CD14-positive monocyte (primary cell): ENCODE results near the gene MRPL41. TPM values are rescaled to one million over a fixed set of nuclear protein-coding genes. Genes with fewer than 3 reads are reported as not detected.

Source experiments
- DNase-seq, 3 donors: peaks; one replicate each; pipeline ENCODE4 v3.0.0-alpha.2; 2011 to 2022
- H2AFZ ChIP-seq: 2 replicates; pipeline ENCODE4 v1.6.0; 2012; ENCODE audit warnings: mild to moderate bottlenecking, low read depth, low read length, inconsistent platforms; ENCODE audit not compliant: insufficient read depth, poor library complexity, severe bottlenecking
- H3K27ac ChIP-seq, 2 donors: 1 replicate in 1 of 2; 2 replicates in 1 of 2; pipeline ENCODE4 v1.5.1; 2012 to 2013; ENCODE audit warnings: low read length in 2 of 2, control low read depth in 1 of 2, inconsistent platforms in 1 of 2, low read depth in 1 of 2, mild to moderate bottlenecking in 1 of 2
- H3K27me3 ChIP-seq, 2 donors: one replicate each; pipeline versions ENCODE4 v1.6.0 to v1.6.1; 2011 to 2013; ENCODE audit warnings: low read length in 2 of 2; ENCODE audit not compliant: control insufficient read depth in 2 of 2, insufficient read depth in 2 of 2
- H3K36me3 ChIP-seq, 2 donors: replicated peaks in 1 of 2; 1 replicate in 1 of 2; 2 replicates in 1 of 2; pipeline versions ENCODE4 v1.5.1 to v1.6.1; 2012 to 2013; ENCODE audit warnings: low read length in 2 of 2, control low read depth in 1 of 2, inconsistent platforms in 1 of 2, mild to moderate bottlenecking in 1 of 2; ENCODE audit not compliant: insufficient read depth in 2 of 2, control insufficient read depth in 1 of 2
- H3K4me1 ChIP-seq, 2 donors: 1 replicate in 1 of 2; 2 replicates in 1 of 2; pipeline versions ENCODE4 v1.5.1 to v1.6.1; 2012 to 2013; ENCODE audit warnings: low read length in 2 of 2, control low read depth in 1 of 2, inconsistent platforms in 1 of 2, mild to moderate bottlenecking in 1 of 2, moderate library complexity in 1 of 2; ENCODE audit not compliant: insufficient read depth in 2 of 2, control insufficient read depth in 1 of 2
- H3K4me2 ChIP-seq: replicated peaks from 2 replicates; pipeline ENCODE3; 2012; ENCODE audit warnings: low read length, moderate library complexity, mild to moderate bottlenecking; ENCODE audit not compliant: poor library complexity, severe bottlenecking; ENCODE audit errors: extremely low read depth
- H3K4me3 ChIP-seq, 3 experiments: fragments of 200-600 bp in 1 of 3; sonication (generic) in 1 of 3; replicated peaks in 1 of 3; 1 replicate in 2 of 3; 2 replicates in 1 of 3; pipeline ENCODE4 v1.5.1; 2011 to 2013; ENCODE audit warnings: low read length in 3 of 3, mild to moderate bottlenecking in 3 of 3, control low read depth in 2 of 3, low read depth in 2 of 3, inconsistent platforms in 1 of 3, moderate library complexity in 1 of 3
- H3K79me2 ChIP-seq: 2 replicates; pipeline ENCODE4 v1.6.0; 2012; ENCODE audit warnings: mild to moderate bottlenecking, control low read depth, inconsistent platforms, low read length, moderate library complexity; ENCODE audit not compliant: insufficient read depth
- H3K9ac ChIP-seq: 2 replicates; pipeline ENCODE4 v1.6.0; 2017; ENCODE audit warnings: low read length, mild to moderate bottlenecking; ENCODE audit not compliant: insufficient read depth, poor library complexity, severe bottlenecking
- H3K9me3 ChIP-seq, 2 donors: replicated peaks in 1 of 2; 1 replicate in 1 of 2; 2 replicates in 1 of 2; pipeline versions ENCODE4 v1.5.1 to v1.6.1; 2012 to 2013; ENCODE audit warnings: low read length in 2 of 2, control low read depth in 1 of 2; ENCODE audit not compliant: control insufficient read depth in 1 of 2, insufficient read depth in 1 of 2
- H4K20me1 ChIP-seq: 2 replicates; pipeline ENCODE4 v1.6.0; 2012; ENCODE audit warnings: mild to moderate bottlenecking, low read length, control low read depth, moderate library complexity; ENCODE audit not compliant: insufficient read depth
- H3K27ac Mint-ChIP-seq, 7 donors: one replicate each; pipeline ENCODE4 v1.8.0; 2020; ENCODE audit warnings: mild to moderate bottlenecking in 7 of 7, mixed read lengths in 7 of 7, moderate library complexity in 6 of 7, inconsistent platforms in 2 of 7
- H3K27me3 Mint-ChIP-seq, 3 donors: one replicate each; pipeline ENCODE4 v1.8.0; 2021 to 2022; ENCODE audit warnings: low read depth in 3 of 3, mild to moderate bottlenecking in 3 of 3, mixed read lengths in 3 of 3, moderate library complexity in 3 of 3, inconsistent platforms in 1 of 3
- H3K36me3 Mint-ChIP-seq, 2 donors: one replicate each; pipeline ENCODE4 v1.8.0; 2020; ENCODE audit warnings: mixed read lengths in 2 of 2, inconsistent platforms in 1 of 2, mild to moderate bottlenecking in 1 of 2
- H3K4me1 Mint-ChIP-seq: one replicate; pipeline ENCODE4 v1.8.0; 2020; ENCODE audit warnings: mild to moderate bottlenecking, mixed read lengths
- H3K4me3 Mint-ChIP-seq, 2 donors: one replicate each; pipeline ENCODE4 v1.8.0; 2020; ENCODE audit warnings: mild to moderate bottlenecking in 2 of 2, mixed read lengths in 2 of 2, moderate library complexity in 1 of 2
- H3K9me3 Mint-ChIP-seq, 7 donors: one replicate each; pipeline ENCODE4 v1.8.0; 2020 to 2022; ENCODE audit warnings: mixed read lengths in 7 of 7, mild to moderate bottlenecking in 6 of 7, moderate library complexity in 6 of 7, inconsistent platforms in 2 of 7
- CTCF ChIP-seq: fragments of 200-600 bp; IDR thresholded peaks from one replicate; pipeline ENCODE4 v1.8.0; 2022; ENCODE audit warnings: antibody characterized with exemption, mild to moderate bottlenecking
- WGBS: methylation state at CpG from one replicate; pipeline ENCODE4 v1.1.5; 2013; ENCODE audit warnings: missing lambda C conversion rate; ENCODE audit not compliant: insufficient coverage; 5-methylcytosine and 5-hydroxymethylcytosine counted together
- intact Hi-C, 2 donors: fragments of 100-400 bp; cut with micrococcal nuclease; formaldehyde crosslinking; loops; one replicate each; pipeline versions ENCODE4 v1.15.0 to v1.15.1; 2023
- polyA plus RNA-seq, 3 donors: library from polyadenylated mRNA; depleted of rRNA in 1 of 3; unstranded in 2 of 3; stranded (reverse) in 1 of 3; fragments of 300-500 nt in 2 of 3; fragments of >200 nt in 1 of 3; fragmentation: Illumina TruSeq in 2 of 3; gene quantifications; 1 replicate in 2 of 3; 2 replicates in 1 of 3; pipeline ENCODE4 v1.2.3, GENCODE V29; 2012 to 2021

The MRPL41 gene
- polyA plus RNA-seq, 3 donors, result 17.3 to 49.4 (median 33.2) TPM

- H3K36me3 Mint-ChIP-seq, result peaks cover 42 to 46% of the 10 kb centered on the region in 2 donors
- intact Hi-C loops, result loop anchor here (5.0 to 10.0 kb wide), 2 partner anchors 41 to 119 kb away; partner anchors contain the start of gene EHMT1 (in 2 of the 2)
- H3K9me3 Mint-ChIP-seq, result no peaks in the 10 kb centered on the region
- no peaks in the 10 kb centered on the region for H3K27me3 ChIP-seq
- peaks cover 30% of the 10 kb centered on the region for H3K4me1 Mint-ChIP-seq
- no peak overlapping the region for H3K4me3 ChIP-seq
- peaks cover 34 to 44% of the 10 kb centered on the region in 2 donors for H3K36me3 ChIP-seq
- TF ChIP-seq CTCF, result no peak
- no peak overlapping the region for H3K9ac ChIP-seq
- peak overlapping the region in 1 of 7 donors; percentile 79 for H3K27ac Mint-ChIP-seq
- 97% methylated on average over 8 of the region's 12 CpGs for WGBS
- H4K20me1 ChIP-seq, result peaks cover 26% of the 10 kb centered on the region
- H3K79me2 ChIP-seq, result peaks cover 32% of the 10 kb centered on the region
- no peak overlapping the region for H3K4me3 Mint-ChIP-seq
- H3K27ac ChIP-seq, result no peak overlapping the region
- no peak for DNase-seq
- H2AFZ ChIP-seq, result no peak overlapping the region
- H3K4me2 ChIP-seq, result no peak overlapping the region
- no peaks in the 10 kb centered on the region for H3K9me3 ChIP-seq
- peaks cover 0 to 2% (median 0%) of the 10 kb centered on the region in 3 donors for H3K27me3 Mint-ChIP-seq
- H3K4me1 ChIP-seq, result peaks cover 17 to 31% of the 10 kb centered on the region in 2 donors
These were observed 24.2 kb downstream of the MRPL41 start for GRCh38 chr9:137575716-137576411.

GRCh38 chr9:137578518-137579258, 27.0 kb downstream of the MRPL41 start, which contains the start of gene DPH7:
Gene DPH7, minus strand, starts transcription at chr9:137578925. Its CDS starts 148 bp downstream, at chr9:137578777.
- Mint-ChIP-seq H3K36me3 (peaks cover 47 to 49% of the 10 kb centered on the region in 2 donors), H3K27ac (peak within 1 kb of the TSS; percentile 19 to 85 (median 69)), H3K9me3 (no peaks in the 10 kb centered on the region), H3K4me3 (peak within 1 kb of the TSS; percentile 80 to 89), H3K27me3 (peaks cover 0 to 2% (median 0%) of the 10 kb centered on the region in 3 donors), H3K4me1 (peaks cover 30% of the 10 kb centered on the region)
- Histone ChIP-seq H3K27ac (peak within 1 kb of the TSS in 1 of 2 donors; percentile 77), H4K20me1 (peaks cover 26% of the 10 kb centered on the region), H3K4me1 (peaks cover 17 to 31% of the 10 kb centered on the region in 2 donors), H2AFZ (peak within 1 kb of the TSS; percentile 97), H3K36me3 (peaks cover 29 to 45% of the 10 kb centered on the region in 2 donors), H3K9me3 (no peaks in the 10 kb centered on the region), H3K79me2 (peaks cover 32% of the 10 kb centered on the region), H3K4me2 (peak within 1 kb of the TSS; percentile 86), H3K4me3 (peak within 1 kb of the TSS; percentile 51 to 96 (median 77)), H3K27me3 (no peaks in the 10 kb centered on the region), H3K9ac (peak within 1 kb of the TSS; percentile 86)
- intact Hi-C loops, result loop anchor here (5.0 to 10.0 kb wide), 2 partner anchors 39 to 116 kb away; partner anchors contain the start of gene EHMT1 (in 2 of the 2)
- peak; percentile 89 to 90 (median 90) for DNase-seq
- peak; percentile 94 for TF ChIP-seq CTCF
- WGBS, result 3% methylated on average over 79 of the region's 82 CpGs
